RPMI7951 (cell line): ENCODE measurements around the gene NFATC2. TPM values are rescaled to one million over a fixed set of nuclear protein-coding genes. Genes with fewer than 3 reads are reported as not detected.

Experiments
- DNase-seq: peaks from one replicate; pipeline ENCODE4 v3.0.0-alpha.2; 2012; ENCODE audit warnings: low read depth
- total RNA-seq: library from RNA; depleted of rRNA; stranded (reverse); fragments of >200 nt; shearing (Covaris generic); gene quantifications from 2 replicates; pipeline ENCODE4 v1.2.3, GENCODE V29; 2014

Gene NFATC2
- total RNA-seq, 1 experiment from 2014 or later: 3.4 TPM

GRCh38 chr20:51413857-51414256, 128.7 kb downstream of the NFATC2 start:
- DNase-seq: no peak

- peak; percentile 57 for DNase-seq
Observed at GRCh38 chr20:51412951-51413481, 129.5 kb downstream of the NFATC2 start.

GRCh38 chr20:51412333-51412871, 130.1 kb downstream of the NFATC2 start:
- DNase-seq: peak; percentile 74

GRCh38 chr20:51411870-51412269, 130.6 kb downstream of the NFATC2 start:
- no peak for DNase-seq

- DNase-seq: no peak
Observed at GRCh38 chr20:51410586-51411325, 131.8 kb downstream of the NFATC2 start.

- no peak for DNase-seq
Observed at GRCh38 chr20:51409192-51409880, 133.2 kb downstream of the NFATC2 start.

- no peak for DNase-seq
Observed at GRCh38 chr20:51404297-51405060, 138.0 kb downstream of the NFATC2 start.

DNA sequence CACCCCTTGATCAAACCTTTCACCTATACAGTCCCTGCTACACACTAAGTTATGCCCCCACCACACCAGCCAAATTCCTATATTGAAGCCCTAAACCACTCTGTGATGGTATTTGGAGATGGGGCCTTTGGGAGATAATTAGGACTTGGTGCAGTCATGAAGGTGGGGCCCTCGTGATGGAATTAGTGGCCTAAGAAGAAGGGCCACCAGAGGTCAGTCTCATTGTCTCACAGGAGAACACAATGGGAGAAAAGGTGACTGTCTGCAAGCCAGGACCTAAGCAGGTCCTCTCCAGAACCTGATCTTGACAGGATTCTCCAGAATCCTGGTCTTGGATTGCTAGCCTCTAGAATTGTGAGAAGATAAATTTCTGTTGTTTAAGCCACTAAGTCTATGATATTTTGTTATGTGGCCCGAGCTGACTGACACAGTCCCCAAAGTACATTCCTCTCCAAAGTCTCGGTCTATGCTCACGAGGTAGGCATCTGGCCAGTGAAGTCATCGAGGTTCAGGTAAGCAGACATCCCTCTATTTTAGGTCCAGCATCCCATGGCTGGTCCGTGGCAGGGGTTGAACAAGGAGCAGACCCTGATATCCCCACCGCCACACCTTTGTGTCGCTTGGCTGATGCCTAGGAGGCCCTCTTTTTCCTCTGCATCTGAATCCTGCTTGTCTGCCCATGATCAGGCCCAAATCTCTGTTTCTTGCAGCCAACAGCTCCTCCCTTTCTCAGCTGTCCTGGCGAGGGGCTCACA, 138.9 kb downstream of the NFATC2 start:
- no peak for DNase-seq

- peak; percentile 53 for DNase-seq
Observed at GRCh38 chr20:51402201-51402600, 140.3 kb downstream of the NFATC2 start.

DNA sequence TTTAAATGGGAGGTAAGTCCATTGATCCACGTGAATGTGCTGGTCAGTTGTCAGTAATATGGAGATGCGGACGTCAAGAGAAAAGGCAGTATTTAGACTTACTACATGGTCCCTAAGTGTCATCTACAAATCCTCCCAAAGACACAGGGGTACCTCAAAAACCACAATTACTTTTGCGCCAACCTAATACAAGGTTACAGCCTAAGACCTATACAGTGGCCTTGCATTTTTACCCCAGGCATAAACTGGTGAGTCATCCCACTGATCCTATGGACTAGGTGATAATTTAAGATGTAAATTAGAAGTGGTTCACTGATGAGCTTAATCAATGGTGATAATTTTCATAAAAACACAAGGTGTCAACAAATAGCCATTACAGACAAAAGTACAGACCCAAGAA, 141.0 kb downstream of the NFATC2 start:
- DNase-seq: no peak

GRCh38 chr20:51400051-51400926, 142.2 kb downstream of the NFATC2 start:
- DNase-seq: no peak

DNA sequence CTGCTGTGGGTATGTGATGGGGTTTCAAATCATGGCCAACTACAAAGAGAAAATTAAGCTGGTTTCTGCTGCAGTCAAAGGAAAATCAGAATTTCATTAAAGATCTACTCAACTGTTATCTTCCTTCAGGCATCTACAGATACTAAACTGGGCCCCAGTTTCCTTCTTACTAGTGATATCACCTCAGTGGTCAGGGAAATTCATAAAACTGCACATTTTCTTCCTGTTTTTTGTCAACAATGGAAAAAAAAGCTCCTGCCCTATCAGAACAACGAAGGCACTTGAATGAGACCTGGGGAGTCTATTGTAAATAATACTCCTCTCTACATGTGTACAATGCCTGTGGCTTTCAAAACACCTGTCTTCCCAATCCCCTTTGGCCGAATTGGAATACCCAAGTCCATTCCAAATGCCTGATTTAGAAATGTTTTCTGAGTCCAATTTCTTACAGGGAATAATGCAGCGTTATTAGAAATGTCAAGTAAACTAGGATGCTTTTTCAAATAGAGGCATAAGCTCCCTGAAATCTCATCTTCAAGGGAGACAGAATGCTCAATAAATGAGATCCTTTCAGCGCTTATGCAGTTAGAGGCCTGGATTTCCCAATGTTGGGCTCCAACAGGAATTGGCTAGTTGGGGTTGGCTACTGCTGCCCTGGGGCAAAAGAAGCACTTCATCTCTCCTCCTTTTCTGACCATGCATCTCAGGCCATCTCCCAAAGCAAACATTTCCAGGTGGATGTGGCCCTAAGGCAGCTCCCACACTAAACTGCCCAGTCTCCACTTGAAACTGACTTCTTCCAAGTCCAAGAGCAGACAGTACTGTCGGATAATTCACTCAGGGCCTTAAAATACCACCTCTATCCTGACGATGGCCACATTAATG, 143.3 kb downstream of the NFATC2 start:
- DNase-seq: peak; percentile 59

- DNase-seq: no peak
Observed at GRCh38 chr20:51398552-51398951, 144.0 kb downstream of the NFATC2 start.

GRCh38 chr20:51398083-51398482, 144.4 kb downstream of the NFATC2 start:
- no peak for DNase-seq

GRCh38 chr20:51397137-51397536, 145.4 kb downstream of the NFATC2 start:
- DNase-seq: no peak

DNA sequence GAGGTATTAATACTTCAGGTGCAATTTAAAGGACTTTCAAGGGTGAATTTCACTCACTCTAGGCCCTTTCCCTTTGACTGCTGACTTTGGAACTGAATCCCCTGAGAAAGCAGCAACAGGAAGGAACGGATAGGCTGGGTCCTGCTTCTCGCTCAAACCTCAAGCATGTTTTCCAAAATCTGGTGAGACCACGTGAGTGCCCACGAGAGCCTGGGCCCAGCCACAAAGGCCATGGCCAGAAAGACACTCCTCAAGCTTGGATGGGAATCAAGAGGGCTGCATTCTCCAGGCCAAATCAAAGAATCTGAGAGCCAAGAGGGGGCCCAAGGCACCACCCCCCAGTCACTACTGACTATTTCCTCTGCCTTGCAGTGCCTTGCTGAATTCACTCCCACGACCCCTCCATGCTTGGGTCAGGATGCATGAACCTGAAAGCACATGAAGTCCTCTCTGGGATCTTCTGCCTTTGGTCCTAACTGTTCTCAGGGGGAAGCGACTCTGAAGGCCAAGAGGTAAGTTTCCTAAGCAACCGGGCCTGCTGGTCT, 146.1 kb downstream of the NFATC2 start:
- no peak for DNase-seq

- no peak for DNase-seq
Observed at GRCh38 chr20:51394706-51395105, 147.8 kb downstream of the NFATC2 start.

DNA sequence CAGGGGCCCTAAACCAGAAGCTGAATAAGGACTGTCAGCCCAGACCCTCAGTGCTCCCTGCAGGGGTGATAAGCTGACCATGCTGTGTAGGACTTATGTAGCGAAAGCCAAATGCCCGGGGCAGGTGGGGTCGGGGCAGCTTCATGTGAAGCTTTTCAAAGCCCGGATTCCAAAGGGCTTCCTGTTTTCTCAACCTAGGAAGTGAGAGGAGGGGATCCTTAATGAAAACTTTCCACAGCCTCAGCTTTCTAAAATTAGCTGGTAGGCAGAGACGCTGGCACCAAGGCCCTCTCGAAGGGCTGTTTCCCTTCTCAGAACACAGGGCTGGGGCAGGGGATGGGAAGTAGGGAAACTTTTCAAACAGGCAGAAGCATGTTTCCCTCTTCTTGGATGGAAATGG, 148.9 kb downstream of the NFATC2 start:
- DNase-seq: no peak

- DNase-seq: no peak
Observed at GRCh38 chr20:51392614-51393186, 149.8 kb downstream of the NFATC2 start.
